Keratinocyte (primary cell): ENCODE measurements around the gene WNK2. TPM values are rescaled to one million over a fixed set of nuclear protein-coding genes. Genes with fewer than 3 reads are reported as not detected.

Experiments
- DNase-seq: peaks from one replicate; pipeline ENCODE4 v3.0.0-alpha.2; 2011; ENCODE audit warnings: low read depth, missing footprints, low spot score
- FAIRE-seq: peaks from 2 replicates; lab custom pipeline; 2011; peaks lifted over from hg19 to GRCh38; lab: Jason Lieb, UNC
- H2AFZ ChIP-seq: 2 replicates; pipeline ENCODE4 v1.6.0; 2012; ENCODE audit warnings: low read length, control low read depth, inconsistent platforms; ENCODE audit not compliant: control insufficient read depth
- H3K27ac ChIP-seq: 2 replicates; pipeline ENCODE4 v1.5.1; 2011; ENCODE audit warnings: low read length; ENCODE audit not compliant: control insufficient read depth, insufficient read depth
- H3K27me3 ChIP-seq: 3 replicates; pipeline ENCODE4 v1.6.0; 2011; ENCODE audit warnings: low read length; ENCODE audit not compliant: control insufficient read depth, insufficient read depth; ENCODE audit errors: extremely low read depth
- H3K36me3 ChIP-seq, 2 experiments: 2 replicates in 1 of 2; 3 replicates in 1 of 2; pipeline ENCODE4 v1.5.1; 2011; ENCODE audit warnings: low read length in 2 of 2, mild to moderate bottlenecking in 1 of 2; ENCODE audit not compliant: control insufficient read depth in 2 of 2, insufficient read depth in 2 of 2; ENCODE audit errors: extremely low read depth in 1 of 2
- H3K4me1 ChIP-seq: 3 replicates; pipeline ENCODE4 v1.5.1; 2011; ENCODE audit warnings: low read length; ENCODE audit not compliant: control insufficient read depth, insufficient read depth; ENCODE audit errors: extremely low read depth
- H3K4me2 ChIP-seq: 3 replicates; pipeline ENCODE4 v1.6.0; 2011; ENCODE audit warnings: low read depth, low read length; ENCODE audit not compliant: control insufficient read depth, insufficient read depth; ENCODE audit errors: extremely low read depth
- H3K4me3 ChIP-seq, 3 experiments: fragments of 200-600 bp in 1 of 3; sonication (generic) in 1 of 3; 2 replicates in 2 of 3; 3 replicates in 1 of 3; pipeline ENCODE4 v1.5.1; 2011 to 2016; ENCODE audit warnings: low read length in 3 of 3, mild to moderate bottlenecking in 3 of 3, control low read depth in 2 of 3, inconsistent platforms in 1 of 3, low read depth in 1 of 3, mixed read lengths in 1 of 3, mixed run types in 1 of 3, moderate library complexity in 1 of 3; ENCODE audit not compliant: control insufficient read depth in 2 of 3, insufficient read depth in 2 of 3; ENCODE audit errors: extremely low read depth in 1 of 3
- H3K79me2 ChIP-seq: 2 replicates; pipeline ENCODE4 v1.6.0; 2012; ENCODE audit warnings: low read length; ENCODE audit not compliant: control insufficient read depth, insufficient read depth
- H3K9ac ChIP-seq: 3 replicates; pipeline ENCODE4 v1.6.0; 2011; ENCODE audit warnings: low read length; ENCODE audit not compliant: control insufficient read depth, insufficient read depth; ENCODE audit errors: extremely low read depth
- H3K9me1 ChIP-seq: 3 replicates; pipeline ENCODE4 v1.6.0; 2011; ENCODE audit warnings: low read length; ENCODE audit not compliant: control insufficient read depth, insufficient read depth; ENCODE audit errors: extremely low read depth
- H3K9me3 ChIP-seq: 2 replicates; pipeline ENCODE4 v1.5.1; 2012; ENCODE audit warnings: low read depth, low read length; ENCODE audit not compliant: control insufficient read depth
- H4K20me1 ChIP-seq: 3 replicates; pipeline ENCODE4 v1.6.0; 2011; ENCODE audit warnings: low read length; ENCODE audit not compliant: control insufficient read depth, insufficient read depth; ENCODE audit errors: extremely low read depth
- EZH2 ChIP-seq: IDR thresholded peaks from one replicate; pipeline ENCODE4 v1.6.1; 2012; ENCODE audit warnings: inconsistent platforms, mild to moderate bottlenecking, low read length, moderate library complexity
- dilution Hi-C: fragments of 300-500 bp; cut with MboI; formaldehyde crosslinking; loops from one replicate; pipeline ENCODE4 v1.7.0; 2020; ENCODE audit warnings: low sequenced_read_pairs; ENCODE audit not compliant: extremely low pct_ligation_motif_present
- polyA plus RNA-seq, 5 experiments: library from polyadenylated mRNA; depleted of rRNA in 3 of 5; stranded (reverse) in 3 of 5; stranded (forward) in 1 of 5; unstranded in 1 of 5; fragments of >200 nt; gene quantifications; 1 replicate in 1 of 5; 2 replicates in 3 of 5; 3 replicates in 1 of 5; pipeline versions ENCODE4 v1.2.1 to v1.2.3, GENCODE V29; 2011 to 2012; ENCODE audit warnings: missing spikeins in 2 of 5, low read depth in 1 of 5, low replicate concordance in 1 of 5
- TF ChIP-seq, protein P1 (sequence below), 3 experiments: IDR thresholded peaks in 1 of 3; conservative IDR thresholded peaks in 1 of 3; optimal IDR thresholded peaks in 1 of 3; 2 replicates in 2 of 3; 3 replicates in 1 of 3; pipeline versions ENCODE3 to v1.5.1; 2011; ENCODE audit warnings: low read length in 3 of 3, mild to moderate bottlenecking in 3 of 3, moderate library complexity in 2 of 3, control low read depth in 1 of 3, inconsistent platforms in 1 of 3; ENCODE audit not compliant: insufficient read depth in 2 of 3; ENCODE audit errors: extremely low read depth in 1 of 3

Gene WNK2
- polyA plus RNA-seq, 1 donor (not counting 4 experiments of a cell fraction or from before 2014, with no cell fraction given) = not detected

- Histone ChIP-seq H3K9me1 (no peaks in the 10 kb centered on the region), H3K27ac (no peak overlapping the region), H3K4me3 (no peak overlapping the region), H3K79me2 (no peaks in the 10 kb centered on the region), H3K4me1 (no peaks in the 10 kb centered on the region), H4K20me1 (no peaks in the 10 kb centered on the region), H3K4me2 (no peak overlapping the region), H3K36me3 (no peaks in the 10 kb centered on the region), H3K9me3 (no peaks in the 10 kb centered on the region), H3K27me3 (no peaks in the 10 kb centered on the region), H3K9ac (no peak overlapping the region), H2AFZ (no peak overlapping the region)
- dilution Hi-C loops = no loop called here
- TF ChIP-seq EZH2 = no peak
- TF ChIP-seq, protein P1, sequence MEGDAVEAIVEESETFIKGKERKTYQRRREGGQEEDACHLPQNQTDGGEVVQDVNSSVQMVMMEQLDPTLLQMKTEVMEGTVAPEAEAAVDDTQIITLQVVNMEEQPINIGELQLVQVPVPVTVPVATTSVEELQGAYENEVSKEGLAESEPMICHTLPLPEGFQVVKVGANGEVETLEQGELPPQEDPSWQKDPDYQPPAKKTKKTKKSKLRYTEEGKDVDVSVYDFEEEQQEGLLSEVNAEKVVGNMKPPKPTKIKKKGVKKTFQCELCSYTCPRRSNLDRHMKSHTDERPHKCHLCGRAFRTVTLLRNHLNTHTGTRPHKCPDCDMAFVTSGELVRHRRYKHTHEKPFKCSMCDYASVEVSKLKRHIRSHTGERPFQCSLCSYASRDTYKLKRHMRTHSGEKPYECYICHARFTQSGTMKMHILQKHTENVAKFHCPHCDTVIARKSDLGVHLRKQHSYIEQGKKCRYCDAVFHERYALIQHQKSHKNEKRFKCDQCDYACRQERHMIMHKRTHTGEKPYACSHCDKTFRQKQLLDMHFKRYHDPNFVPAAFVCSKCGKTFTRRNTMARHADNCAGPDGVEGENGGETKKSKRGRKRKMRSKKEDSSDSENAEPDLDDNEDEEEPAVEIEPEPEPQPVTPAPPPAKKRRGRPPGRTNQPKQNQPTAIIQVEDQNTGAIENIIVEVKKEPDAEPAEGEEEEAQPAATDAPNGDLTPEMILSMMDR (optimal IDR thresholded peaks at IDR 0.05 in 1 of 3, IDR thresholded peaks at IDR 0.05 in 1 of 3, conservative IDR thresholded peaks at IDR 0.05 in 1 of 3; ENCODE audit: extremely low read depth in 1 of 3, insufficient read depth in 2 of 3, low read length in 3 of 3) = no peak
- no peak for FAIRE-seq
- DNase-seq = no peak
Observed at GRCh38 chr9:93209097-93209496, 25.2 kb downstream of the WNK2 start.

- Histone ChIP-seq H3K4me1 (no peaks in the 10 kb centered on the region), H3K36me3 (no peaks in the 10 kb centered on the region), H3K27me3 (no peaks in the 10 kb centered on the region), H2AFZ (no peak overlapping the region), H3K4me2 (no peak overlapping the region), H3K79me2 (no peaks in the 10 kb centered on the region), H3K4me3 (no peak overlapping the region), H3K9ac (no peak overlapping the region), H4K20me1 (no peaks in the 10 kb centered on the region), H3K9me3 (no peaks in the 10 kb centered on the region), H3K9me1 (no peaks in the 10 kb centered on the region), H3K27ac (no peak overlapping the region)
- no peak for FAIRE-seq
- TF ChIP-seq, protein P1 (optimal IDR thresholded peaks at IDR 0.05 in 1 of 3, IDR thresholded peaks at IDR 0.05 in 1 of 3, conservative IDR thresholded peaks at IDR 0.05 in 1 of 3; ENCODE audit: extremely low read depth in 1 of 3, insufficient read depth in 2 of 3, low read length in 3 of 3) = no peak
- TF ChIP-seq EZH2 = no peak
- dilution Hi-C loops = no loop called here
- DNase-seq = no peak
Observed at GRCh38 chr9:93209576-93210323, 25.8 kb downstream of the WNK2 start.
